ENCODE measurements around the gene CYFIP1.

Gene CYFIP1

DNA sequence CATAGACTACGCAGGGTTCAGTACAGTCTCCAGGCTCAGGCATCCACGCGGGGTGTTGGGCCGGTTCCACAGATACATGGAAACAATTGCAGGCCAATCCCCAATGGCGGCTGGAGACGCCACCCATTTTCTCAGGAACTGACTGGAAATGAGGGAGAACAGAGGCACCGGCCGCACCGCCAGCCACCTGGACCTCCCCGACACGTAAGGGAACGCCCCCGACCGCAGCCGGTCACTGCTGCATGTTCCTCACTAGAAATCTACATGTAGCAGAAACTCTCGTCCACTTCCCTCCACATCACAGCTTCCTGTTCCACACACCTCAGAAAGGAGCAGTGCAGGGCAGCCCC, 29.2 kb downstream of the CYFIP1 start:
- H3K79me2 ChIP-seq (ENCODE audit: insufficient read depth, low read length) = no peaks in the 10 kb centered on the region
- H3K4me2 ChIP-seq (ENCODE audit: low read depth, low read length, poor library complexity, severe bottlenecking) = no peak overlapping the region
- H2AFZ ChIP-seq (ENCODE audit: low read depth, low read length, severe bottlenecking) = no peak overlapping the region
- H3K9me3 ChIP-seq (ENCODE audit: insufficient read depth, low read length) = no peaks in the 10 kb centered on the region
- no peak overlapping the region for H3K9ac ChIP-seq (ENCODE audit: low read length)
- no peaks in the 10 kb centered on the region for H4K20me1 ChIP-seq (ENCODE audit: low read depth, low read length)
- no peaks in the 10 kb centered on the region for H3K27me3 ChIP-seq (ENCODE audit: low read length)
- H3K4me3 ChIP-seq (ENCODE audit: insufficient read depth, low read length, poor library complexity, severe bottlenecking) = no peak overlapping the region
- no peaks in the 10 kb centered on the region for H3K9me2 ChIP-seq (replicated peaks; ENCODE audit: insufficient read depth, low read length)
- H3K27ac ChIP-seq (ENCODE audit: low read depth, low read length) = no peak overlapping the region
- H3F3A ChIP-seq (ENCODE audit: insufficient read depth) = no peaks in the 10 kb centered on the region
- TF ChIP-seq, protein P1, sequence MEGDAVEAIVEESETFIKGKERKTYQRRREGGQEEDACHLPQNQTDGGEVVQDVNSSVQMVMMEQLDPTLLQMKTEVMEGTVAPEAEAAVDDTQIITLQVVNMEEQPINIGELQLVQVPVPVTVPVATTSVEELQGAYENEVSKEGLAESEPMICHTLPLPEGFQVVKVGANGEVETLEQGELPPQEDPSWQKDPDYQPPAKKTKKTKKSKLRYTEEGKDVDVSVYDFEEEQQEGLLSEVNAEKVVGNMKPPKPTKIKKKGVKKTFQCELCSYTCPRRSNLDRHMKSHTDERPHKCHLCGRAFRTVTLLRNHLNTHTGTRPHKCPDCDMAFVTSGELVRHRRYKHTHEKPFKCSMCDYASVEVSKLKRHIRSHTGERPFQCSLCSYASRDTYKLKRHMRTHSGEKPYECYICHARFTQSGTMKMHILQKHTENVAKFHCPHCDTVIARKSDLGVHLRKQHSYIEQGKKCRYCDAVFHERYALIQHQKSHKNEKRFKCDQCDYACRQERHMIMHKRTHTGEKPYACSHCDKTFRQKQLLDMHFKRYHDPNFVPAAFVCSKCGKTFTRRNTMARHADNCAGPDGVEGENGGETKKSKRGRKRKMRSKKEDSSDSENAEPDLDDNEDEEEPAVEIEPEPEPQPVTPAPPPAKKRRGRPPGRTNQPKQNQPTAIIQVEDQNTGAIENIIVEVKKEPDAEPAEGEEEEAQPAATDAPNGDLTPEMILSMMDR (IDR thresholded peaks at IDR 0.05; ENCODE audit: insufficient read depth, low read length, poor library complexity, severe bottlenecking) = no peak
- no peak for TF ChIP-seq EZH2phosphoT487 (conservative IDR thresholded peaks at IDR 0.05; ENCODE audit: low read length)
- no peaks in the 10 kb centered on the region for H3K36me3 ChIP-seq (ENCODE audit: low read length)

DNA sequence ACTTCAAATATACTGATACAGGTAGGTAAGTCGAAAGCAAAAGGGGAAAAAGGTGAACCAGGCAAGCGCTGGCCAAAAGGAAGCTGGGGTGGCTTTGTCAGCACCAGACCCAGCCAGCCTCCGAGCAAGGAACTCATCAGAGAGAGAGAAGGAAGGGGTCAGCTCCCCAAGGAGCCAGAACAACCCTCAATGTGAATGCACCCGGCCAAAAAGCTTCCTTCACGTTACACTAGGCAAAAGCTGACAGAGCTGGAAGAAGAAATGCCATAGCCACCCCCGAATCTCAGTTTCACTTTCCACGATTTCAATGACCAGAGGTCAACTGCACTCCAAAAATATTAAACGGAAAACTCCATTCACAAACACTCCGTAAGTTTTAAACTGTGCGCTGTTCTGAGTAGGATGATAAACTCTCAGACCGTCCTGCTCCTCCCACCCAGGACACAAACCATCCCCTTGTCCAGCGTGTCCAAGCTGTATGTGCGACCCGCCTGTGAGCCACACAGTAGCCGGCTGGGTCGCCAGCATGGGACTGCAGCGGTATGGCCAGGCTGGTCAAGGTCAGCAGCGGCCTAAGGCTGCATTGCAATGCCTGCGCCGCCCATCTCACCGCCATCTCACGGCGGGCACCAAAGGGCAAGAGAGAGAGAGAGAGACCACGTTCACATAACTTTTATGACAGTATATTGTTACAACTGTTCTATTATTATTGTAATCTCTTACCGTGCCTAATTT, 29.7 kb downstream of the CYFIP1 start:
- no peak overlapping the region for H3K4me2 ChIP-seq (ENCODE audit: low read depth, low read length, poor library complexity, severe bottlenecking)
- no peak overlapping the region for H3K9ac ChIP-seq (ENCODE audit: low read length)
- no peak overlapping the region for H2AFZ ChIP-seq (ENCODE audit: low read depth, low read length, severe bottlenecking)
- H3K9me3 ChIP-seq (ENCODE audit: insufficient read depth, low read length) = no peaks in the 10 kb centered on the region
- H3K9me2 ChIP-seq (replicated peaks; ENCODE audit: insufficient read depth, low read length) = no peaks in the 10 kb centered on the region
- H3F3A ChIP-seq (ENCODE audit: insufficient read depth) = no peaks in the 10 kb centered on the region
- H3K36me3 ChIP-seq (ENCODE audit: low read length) = no peaks in the 10 kb centered on the region
- H3K27ac ChIP-seq (ENCODE audit: low read depth, low read length) = no peak overlapping the region
- no peak overlapping the region for H3K4me3 ChIP-seq (ENCODE audit: insufficient read depth, low read length, poor library complexity, severe bottlenecking)
- H3K27me3 ChIP-seq (ENCODE audit: low read length) = no peaks in the 10 kb centered on the region
- TF ChIP-seq, protein P1 (IDR thresholded peaks at IDR 0.05; ENCODE audit: insufficient read depth, low read length, poor library complexity, severe bottlenecking) = no peak
- no peak for TF ChIP-seq EZH2phosphoT487 (conservative IDR thresholded peaks at IDR 0.05; ENCODE audit: low read length)
- H3K79me2 ChIP-seq (ENCODE audit: insufficient read depth, low read length) = no peaks in the 10 kb centered on the region
- H4K20me1 ChIP-seq (ENCODE audit: low read depth, low read length) = no peaks in the 10 kb centered on the region

DNA sequence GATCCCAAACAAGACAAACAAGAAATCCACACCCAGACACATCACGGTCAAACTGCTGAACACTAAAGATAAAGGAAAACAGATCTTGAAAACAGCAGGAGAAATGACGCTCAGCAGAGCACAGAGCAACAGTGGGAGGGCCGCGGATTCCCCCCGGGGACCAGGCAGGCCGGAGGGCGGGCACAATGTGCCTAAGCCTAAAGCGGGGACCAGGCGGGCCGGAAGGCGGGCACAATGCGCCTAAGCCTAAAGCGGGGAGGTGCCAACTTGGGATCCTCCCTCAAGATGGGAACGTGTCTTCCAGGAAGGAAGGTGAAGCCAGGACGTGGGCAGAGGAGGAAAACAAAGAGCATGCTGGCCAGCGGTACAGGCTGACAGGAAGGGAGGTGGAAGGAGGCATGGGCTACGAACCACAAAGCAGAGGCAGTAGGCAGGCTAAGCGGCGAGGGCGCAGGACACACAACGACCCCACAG, 31.1 kb downstream of the CYFIP1 start:
- no peak overlapping the region for H3K9ac ChIP-seq (ENCODE audit: low read length)
- no peak overlapping the region for H2AFZ ChIP-seq (ENCODE audit: low read depth, low read length, severe bottlenecking)
- H4K20me1 ChIP-seq (ENCODE audit: low read depth, low read length) = no peaks in the 10 kb centered on the region
- H3K36me3 ChIP-seq (ENCODE audit: low read length) = no peaks in the 10 kb centered on the region
- no peaks in the 10 kb centered on the region for H3F3A ChIP-seq (ENCODE audit: insufficient read depth)
- no peaks in the 10 kb centered on the region for H3K79me2 ChIP-seq (ENCODE audit: insufficient read depth, low read length)
- no peak overlapping the region for H3K27ac ChIP-seq (ENCODE audit: low read depth, low read length)
- H3K9me2 ChIP-seq (replicated peaks; ENCODE audit: insufficient read depth, low read length) = no peaks in the 10 kb centered on the region
- no peaks in the 10 kb centered on the region for H3K9me3 ChIP-seq (ENCODE audit: insufficient read depth, low read length)
- no peak overlapping the region for H3K4me3 ChIP-seq (ENCODE audit: insufficient read depth, low read length, poor library complexity, severe bottlenecking)
- no peak for TF ChIP-seq EZH2phosphoT487 (conservative IDR thresholded peaks at IDR 0.05; ENCODE audit: low read length)
- no peaks in the 10 kb centered on the region for H3K27me3 ChIP-seq (ENCODE audit: low read length)
- H3K4me2 ChIP-seq (ENCODE audit: low read depth, low read length, poor library complexity, severe bottlenecking) = no peak overlapping the region

DNA sequence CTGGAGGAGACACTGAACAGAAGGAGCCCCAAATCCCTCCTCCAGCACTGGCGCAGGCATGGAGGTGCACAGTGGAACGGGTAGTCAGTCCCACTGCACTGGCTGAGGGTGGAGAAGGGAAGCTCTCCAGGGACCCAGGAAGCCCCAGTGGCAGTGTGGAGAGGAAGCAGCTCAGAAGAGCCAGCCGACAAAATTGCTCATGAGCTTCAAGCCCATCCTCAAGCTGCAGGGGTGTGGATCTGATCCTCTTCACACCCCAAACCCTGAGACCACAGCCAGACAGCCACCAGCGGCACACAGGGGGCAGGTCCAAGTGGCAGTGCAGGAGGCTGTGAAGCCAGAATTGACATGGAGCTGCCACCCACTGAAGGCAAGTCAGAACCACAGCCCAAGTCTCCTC, 32.1 kb downstream of the CYFIP1 start:
- no peak overlapping the region for H3K9ac ChIP-seq (ENCODE audit: low read length)
- no peaks in the 10 kb centered on the region for H3K36me3 ChIP-seq (ENCODE audit: low read length)
- no peaks in the 10 kb centered on the region for H3K9me3 ChIP-seq (ENCODE audit: insufficient read depth, low read length)
- H3K27ac ChIP-seq (ENCODE audit: low read depth, low read length) = no peak overlapping the region
- no peaks in the 10 kb centered on the region for H4K20me1 ChIP-seq (ENCODE audit: low read depth, low read length)
- TF ChIP-seq, protein P1 (IDR thresholded peaks at IDR 0.05; ENCODE audit: insufficient read depth, low read length, poor library complexity, severe bottlenecking) = no peak
- TF ChIP-seq EZH2phosphoT487 (conservative IDR thresholded peaks at IDR 0.05; ENCODE audit: low read length) = no peak
- H3K4me3 ChIP-seq (ENCODE audit: insufficient read depth, low read length, poor library complexity, severe bottlenecking) = no peak overlapping the region
- H3F3A ChIP-seq (ENCODE audit: insufficient read depth) = no peaks in the 10 kb centered on the region
- H3K79me2 ChIP-seq (ENCODE audit: insufficient read depth, low read length) = no peaks in the 10 kb centered on the region
- no peaks in the 10 kb centered on the region for H3K9me2 ChIP-seq (replicated peaks; ENCODE audit: insufficient read depth, low read length)
- H3K4me2 ChIP-seq (ENCODE audit: low read depth, low read length, poor library complexity, severe bottlenecking) = no peak overlapping the region
- H2AFZ ChIP-seq (ENCODE audit: low read depth, low read length, severe bottlenecking) = no peak overlapping the region
- no peaks in the 10 kb centered on the region for H3K27me3 ChIP-seq (ENCODE audit: low read length)

All from SU-DHL-6 (cell line).